NCI-H748 (cell line): ENCODE data around the gene UNC5C.

Experiments used
- DNase-seq: peaks from one replicate; lab custom pipeline; 2025; ENCODE audit not compliant: unreplicated experiment; lab: John Stamatoyannopoulos, UW

The UNC5C gene

DNA sequence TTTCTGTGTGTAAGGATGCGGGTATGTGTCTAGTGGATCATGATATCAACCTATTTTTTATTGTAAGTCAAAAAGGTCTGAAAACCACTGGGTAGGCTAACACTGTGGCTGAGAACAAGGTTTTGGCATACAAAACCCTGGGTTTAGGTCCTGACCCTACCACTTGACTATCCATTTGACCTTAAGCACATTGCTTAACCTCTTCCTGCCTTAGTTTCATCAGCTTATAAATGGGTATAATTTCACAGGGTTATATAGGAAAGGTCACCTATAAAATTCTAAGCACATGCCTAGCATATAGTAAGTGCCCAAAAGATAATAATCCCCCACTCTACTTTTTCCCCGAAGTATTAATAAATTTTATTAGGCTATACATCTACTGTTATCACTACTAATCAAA, 263.0 kb downstream of the UNC5C start:
- no peak for DNase-seq

DNA sequence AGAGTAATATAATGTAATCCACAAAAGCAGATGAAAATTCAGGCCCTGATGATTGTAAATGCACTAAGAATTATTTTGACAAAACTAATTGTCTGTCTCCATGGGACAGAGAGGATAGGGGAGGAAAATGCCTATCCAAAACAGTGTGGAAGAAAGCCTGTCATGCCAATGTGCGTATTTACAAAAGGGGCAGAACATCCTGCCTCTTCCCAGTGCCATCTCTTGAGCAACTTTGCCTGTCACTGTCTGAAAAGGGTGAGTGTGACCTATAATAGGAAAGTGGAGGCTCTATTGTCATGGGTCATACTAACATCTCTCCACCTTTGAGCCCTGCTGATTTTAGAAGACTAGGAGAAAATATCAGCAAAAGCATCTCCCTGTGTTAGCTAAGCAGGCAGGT, 264.1 kb downstream of the UNC5C start:
- peak; percentile 3 for DNase-seq

DNA sequence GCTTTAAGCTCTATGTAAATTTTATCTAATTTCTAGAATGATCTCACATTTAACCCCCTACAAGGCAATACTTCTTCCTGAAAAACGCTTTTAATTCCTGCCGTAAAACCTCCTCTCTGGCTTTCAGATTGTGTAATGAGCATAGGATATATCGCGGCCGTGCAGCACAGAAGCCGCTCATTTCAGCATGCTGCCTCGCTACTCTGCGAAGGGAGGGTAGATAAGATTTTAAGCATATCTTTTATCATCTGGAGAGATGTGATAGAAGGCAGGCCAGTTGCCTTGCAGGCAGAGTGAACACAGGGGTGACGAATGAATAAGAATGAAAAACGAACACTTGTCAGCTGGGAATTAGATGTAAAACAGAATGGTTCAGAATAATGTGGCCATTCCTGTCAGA, 265.5 kb downstream of the UNC5C start:
- DNase-seq: no peak

DNA sequence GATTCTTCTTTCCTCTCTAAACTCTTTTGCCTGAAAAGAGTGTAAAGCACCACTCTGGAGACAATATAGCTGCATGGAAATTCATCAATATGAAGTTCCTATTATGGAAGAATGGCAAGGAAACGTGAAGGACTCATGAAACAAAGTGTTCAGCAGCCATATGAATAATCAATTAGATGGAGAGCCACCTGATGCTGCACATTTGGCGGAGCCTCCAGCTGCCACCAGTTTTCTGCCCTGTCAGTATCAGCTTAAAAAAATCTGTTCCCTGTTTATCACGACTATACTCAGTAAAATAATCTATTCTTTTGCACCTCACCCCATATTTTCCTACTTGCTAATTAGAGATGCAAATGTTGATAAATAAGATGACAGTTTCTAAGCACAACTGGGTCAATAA, 276.0 kb downstream of the UNC5C start:
- DNase-seq: no peak

DNA sequence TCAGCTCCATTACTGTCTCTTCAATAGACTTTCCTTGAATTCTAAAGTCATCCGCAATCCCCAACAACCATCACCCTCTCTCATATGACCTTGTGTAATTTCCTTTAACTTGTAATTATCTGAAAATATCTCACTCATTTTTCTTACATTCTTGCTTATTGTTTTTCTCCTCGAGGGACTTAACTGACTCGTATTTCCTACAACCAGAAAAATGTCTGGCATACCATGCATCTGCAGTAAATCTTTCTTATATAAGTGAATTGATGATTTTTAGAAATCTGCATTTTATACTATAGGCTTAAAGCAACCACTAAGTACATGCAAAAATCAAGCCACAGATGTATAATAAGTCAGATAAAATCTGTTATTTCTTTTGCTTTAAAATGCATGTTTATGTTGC, 276.7 kb downstream of the UNC5C start:
- no peak for DNase-seq

DNA sequence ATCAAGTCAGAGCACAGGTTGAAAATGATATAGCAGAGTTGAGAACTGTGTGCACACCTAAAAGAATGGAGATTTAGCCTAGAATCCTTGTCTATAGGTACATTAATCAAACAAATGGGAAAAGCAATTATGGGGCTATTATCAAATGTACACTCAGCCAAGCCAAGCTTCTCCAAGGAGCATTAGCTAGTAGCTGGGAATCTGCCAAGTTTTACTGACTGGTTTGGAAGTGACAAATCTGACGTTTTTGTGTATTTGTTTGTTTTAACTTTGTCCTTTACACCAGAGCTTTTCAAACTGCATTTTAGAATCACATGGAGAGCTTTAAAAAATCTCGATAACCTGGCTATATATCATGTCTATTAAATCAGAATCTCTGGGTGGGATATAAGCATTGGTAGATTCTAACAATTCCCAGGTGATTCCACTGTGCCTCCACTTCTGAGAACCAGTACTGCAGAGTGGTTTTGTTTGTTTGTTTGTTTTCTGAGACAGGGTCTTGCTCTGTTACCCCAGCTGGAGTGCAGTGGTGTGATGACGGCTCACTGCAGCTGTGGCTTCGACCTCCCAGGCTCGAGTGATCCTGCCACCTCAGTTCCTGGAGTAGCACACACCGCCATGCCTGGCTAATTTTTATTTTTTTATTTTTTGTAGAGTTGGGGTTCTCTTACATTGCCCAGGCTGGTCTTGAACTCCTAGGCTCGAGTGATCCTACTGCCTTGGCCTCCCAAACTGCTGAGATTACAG, 279.8 kb downstream of the UNC5C start:
- peak; percentile 78 for DNase-seq

DNA sequence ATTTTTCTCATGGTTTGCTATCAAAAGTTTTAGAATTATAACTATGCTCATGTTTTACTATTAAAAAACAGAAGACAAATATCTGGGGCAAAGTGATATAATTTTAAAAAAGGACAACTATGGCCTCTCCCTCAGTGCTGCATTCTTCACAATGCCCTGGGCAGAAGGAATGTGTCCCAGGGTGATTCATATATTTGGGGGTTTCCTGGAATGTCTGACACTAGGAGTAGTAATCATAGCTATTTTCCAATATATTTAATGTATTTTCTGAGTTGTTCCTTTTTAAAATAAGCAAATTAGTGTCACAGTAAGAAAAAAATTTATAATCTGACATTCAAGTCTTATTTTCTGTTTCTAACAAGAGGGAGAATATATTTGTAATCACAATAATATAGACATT, 281.7 kb downstream of the UNC5C start:
- DNase-seq: no peak

DNA sequence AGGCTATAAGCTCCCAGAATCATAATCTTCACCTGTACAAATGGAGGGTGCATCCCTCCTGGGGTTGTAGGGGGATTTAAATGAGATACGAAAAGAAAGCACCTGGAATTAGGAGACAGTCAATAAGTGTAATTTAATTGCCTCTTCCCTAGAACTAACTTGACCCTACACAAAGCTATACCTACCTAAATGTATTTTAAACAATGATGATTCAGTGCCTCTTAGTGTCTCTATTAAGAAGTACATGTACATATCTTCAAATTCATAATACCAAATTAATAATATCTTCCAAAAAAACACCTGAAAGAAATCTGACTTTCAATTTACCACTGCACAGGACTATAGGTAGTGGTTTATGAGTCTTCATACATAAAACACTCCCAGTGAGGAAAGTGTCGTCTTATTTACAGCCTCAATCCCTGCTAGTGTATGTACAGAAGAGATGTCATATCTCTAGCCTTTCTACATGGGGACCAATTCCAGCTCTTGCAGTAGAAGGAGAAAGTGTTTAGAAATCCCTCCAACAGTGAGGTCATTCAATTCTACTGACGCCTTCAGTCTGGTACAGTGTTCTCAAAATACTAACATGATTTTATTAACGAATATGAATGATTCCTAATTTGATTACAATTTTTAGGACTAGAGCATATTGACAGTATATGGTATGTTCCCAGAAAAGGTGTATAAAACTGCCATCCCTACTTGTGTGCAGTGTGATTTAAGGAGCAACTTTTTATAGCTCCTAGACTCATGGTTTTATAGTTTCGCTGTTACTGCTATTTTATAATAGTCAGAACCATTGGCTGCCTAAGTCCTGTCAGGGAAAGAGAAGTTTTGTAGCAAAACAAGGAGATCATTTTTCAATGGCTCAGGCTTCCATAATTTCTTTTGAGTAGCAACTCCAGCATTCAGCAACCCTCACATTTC, 282.7 kb downstream of the UNC5C start:
- no peak for DNase-seq

DNA sequence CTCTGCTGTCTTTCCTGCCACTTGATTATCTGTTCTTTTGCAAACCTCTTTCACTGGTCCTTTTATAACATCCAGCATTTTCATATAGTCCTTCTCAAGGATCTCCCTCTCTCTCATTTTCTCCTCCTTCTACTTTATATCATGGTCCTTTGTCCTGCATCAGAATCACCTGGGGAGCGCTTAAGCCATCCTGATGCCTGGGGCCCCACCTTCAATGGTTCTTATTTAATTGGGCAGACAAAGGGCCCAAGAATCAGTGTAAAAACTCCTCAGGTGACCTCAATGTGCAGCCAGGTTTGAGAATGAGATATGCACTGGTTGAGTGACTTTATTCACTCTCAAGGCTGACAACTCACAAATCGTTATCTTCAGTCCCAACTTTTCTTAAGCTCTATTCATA, 283.9 kb downstream of the UNC5C start:
- DNase-seq: no peak

DNA sequence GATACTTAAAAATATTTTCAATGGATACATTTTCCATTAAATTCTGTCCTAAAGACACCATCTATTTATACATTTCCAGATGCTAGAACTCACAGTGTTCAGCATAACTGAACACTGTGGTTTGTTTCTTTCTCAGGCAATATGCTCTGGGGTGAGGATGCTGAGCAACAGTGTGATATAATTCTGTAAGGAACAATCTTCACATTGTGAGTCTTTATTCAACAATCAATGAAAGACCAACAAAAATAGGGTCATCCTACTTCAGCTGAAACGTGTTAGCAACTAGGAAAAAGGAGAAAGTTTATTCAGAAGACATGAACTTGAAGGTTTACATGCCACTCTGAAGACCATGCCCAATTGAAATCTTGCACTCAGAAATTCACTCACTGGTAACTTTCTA, 284.8 kb downstream of the UNC5C start:
- DNase-seq: no peak

DNA sequence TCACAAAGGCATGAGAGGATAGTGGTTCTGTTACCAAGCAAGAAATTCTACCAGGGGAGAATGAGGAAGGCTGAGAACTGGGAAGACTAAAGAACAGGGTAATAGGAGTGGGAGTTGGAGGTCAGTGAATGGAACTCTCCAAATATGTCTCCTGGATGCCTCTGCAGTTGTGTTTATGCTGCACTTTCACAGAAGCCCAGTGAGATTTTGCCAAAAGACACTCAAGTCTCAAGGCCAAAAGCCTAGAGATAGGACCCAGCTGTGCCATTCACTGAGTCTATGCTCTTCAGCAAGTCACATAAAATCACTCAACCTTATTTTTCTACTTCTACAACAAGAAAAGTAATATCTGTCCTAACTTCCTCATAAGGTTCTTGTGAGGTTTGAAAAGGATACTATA, 285.4 kb downstream of the UNC5C start:
- no peak for DNase-seq

DNA sequence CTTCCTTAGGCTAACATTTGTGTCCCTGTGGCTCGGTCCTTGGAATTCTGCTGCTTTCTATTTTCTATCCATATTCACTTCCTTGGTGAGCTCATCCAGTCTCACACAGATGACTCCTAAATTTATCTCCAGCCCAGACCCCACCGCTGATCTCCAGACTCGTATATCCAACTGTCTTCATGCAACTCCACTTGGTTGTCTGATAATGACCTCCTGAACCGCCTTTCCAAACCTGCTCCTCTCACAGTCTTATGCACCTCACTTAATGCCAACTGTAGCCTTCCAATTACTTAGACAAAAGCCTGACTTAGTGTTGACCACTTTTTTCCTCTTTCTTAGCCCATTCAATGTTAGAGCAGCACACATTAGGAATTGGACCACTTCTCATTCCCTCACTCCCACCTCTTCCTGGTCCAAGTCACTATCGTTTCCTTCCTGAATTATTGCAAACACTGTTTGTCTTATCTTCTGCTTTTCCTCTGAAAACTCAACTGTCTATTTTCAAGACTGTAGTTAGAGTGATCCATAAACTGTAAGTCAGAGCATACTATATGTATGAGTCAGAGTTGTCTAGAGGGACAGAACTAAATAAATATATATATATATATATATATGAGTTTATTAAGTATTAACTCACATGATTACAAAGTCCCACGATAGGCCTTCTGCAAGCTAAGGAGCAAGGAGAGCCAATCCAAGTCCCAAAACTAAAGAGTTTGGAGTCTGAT, 292.5 kb downstream of the UNC5C start:
- no peak for DNase-seq

DNA sequence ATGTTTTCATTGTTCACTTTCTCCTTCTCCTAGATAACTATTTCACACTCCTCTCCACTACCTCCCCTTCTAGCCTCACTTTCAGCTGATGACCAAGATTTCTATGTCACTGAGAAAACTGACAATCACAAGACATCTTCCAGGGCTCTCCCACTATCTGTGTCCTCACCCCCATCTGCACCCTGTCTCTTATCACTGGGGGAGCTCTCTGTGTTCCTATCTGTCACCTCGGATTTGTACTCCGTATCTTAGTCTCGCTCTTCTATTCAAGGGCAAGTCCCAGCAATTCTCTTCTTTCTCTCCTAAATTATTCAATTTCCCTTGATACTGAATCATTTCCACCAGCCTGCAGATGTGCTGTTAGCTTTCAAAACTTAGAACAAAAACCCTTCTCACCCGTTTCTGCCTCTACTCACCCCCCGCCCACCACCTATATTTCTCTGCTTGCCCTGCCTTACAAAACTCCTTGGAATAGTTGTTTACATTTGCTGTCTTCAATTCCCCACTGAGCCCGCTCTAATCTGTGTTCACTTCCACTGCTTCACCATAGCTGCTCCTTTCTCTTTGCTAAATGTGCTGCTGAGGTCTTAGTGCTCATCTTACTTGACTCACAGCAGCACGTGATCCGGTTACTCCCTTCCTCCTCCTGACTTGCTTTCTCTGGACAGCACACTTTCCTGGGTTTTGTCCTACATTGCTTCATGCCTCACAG, 293.2 kb downstream of the UNC5C start:
- no peak for DNase-seq

DNA sequence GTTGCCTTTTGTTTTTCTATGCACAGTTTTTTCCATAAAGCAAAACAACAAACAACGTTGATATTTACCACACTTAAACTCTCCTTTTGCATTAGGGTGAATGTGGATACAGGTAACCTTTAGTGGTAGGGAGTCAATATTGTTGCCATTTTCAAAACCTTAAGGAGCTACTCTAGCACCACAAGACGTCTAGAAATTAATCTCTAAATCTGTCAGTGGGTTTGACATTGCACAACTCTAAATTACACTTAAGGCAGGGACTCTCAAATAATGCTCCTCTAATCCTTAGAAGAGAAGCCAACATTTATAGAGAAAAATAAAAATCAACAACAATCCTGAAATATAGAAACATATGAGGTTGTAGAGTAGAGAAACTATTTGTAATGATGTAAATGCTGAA, 297.2 kb downstream of the UNC5C start:
- DNase-seq: no peak

DNA sequence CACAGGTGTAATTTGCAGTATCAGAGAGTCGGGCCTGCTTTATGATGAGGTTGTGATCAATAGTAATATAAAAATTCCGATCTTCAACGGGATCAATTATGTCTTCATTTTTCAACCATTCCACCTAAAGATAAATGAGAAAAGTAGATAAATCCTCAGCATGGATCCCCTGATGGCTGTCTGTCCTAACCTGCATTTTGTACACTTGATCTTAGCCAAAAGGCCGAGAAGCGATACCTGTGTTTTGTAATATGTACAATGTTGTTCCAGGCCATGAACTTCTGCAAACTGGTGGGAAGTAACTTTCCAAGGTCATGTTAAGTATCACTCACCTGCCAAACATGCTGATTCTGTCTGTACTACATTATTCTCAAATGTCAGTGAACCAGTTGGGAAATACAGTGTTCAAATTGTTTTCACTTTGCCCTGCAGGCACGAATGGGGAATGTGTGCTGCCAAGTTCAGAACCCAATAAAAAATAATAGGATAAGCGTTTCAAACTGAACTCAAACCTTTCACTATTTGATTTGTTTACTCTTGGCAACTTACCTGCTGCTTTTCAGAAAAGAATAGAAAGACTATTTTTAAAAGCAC, 298.1 kb downstream of the UNC5C start:
- DNase-seq: peak; percentile 45

DNA sequence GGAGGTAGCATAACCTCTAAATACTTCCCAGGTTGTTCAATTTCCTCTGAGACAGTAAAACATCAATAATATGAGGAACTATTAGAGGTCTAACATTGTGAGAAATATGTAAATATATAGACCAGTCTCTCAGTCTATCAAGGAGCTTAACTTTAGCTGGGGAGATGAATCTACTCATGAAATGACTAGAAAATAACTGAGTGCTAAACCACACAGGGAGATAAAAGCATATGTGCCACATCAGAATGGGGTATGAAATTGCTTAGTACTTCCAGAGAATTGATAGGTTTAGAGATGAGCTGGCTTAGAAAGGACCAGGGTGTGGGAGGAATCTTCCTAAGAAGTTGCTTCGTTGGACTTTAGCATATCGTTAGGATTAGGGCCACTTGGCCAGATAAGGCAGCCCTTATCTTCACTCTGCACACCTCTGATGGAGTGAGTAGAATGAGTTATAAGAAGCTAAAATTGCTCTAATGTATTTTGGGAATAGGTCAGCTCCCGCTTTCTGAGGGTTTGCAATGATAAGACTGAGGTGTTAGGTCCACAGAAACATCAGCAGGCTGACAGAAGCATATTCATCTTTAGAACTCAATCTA, 299.2 kb downstream of the UNC5C start:
- no peak for DNase-seq

DNA sequence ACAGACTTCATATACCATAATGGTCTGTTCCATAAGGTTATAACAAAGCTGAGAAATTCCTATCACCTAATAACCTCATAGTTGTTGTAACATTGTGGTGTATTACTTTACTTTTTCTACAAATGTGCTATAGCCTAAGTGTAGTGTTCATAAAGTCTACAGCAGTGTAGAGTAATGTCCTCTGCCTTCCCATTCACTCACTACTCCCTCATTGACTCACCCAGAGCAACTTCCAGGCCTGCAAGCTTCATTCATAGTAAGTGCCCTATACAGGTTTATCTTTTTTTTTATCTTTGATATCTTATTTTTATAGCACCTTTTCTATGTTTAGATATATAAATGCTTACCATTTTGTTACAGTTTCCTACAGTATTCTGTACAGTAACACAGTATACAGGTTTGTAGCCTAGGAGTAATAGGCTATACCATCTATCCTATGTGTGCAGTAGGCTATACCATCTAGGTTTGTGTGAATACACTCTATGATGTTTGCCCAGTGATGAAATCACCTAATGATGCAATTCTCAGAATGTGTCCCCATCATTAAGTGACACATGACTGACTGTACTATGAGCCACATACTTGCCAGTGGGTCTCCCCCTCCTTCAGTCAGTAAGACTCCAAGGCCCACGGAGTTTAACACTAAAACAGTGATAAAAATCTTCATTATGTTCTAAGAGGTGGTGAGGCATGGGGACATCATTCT, 299.9 kb downstream of the UNC5C start:
- no peak for DNase-seq

DNA sequence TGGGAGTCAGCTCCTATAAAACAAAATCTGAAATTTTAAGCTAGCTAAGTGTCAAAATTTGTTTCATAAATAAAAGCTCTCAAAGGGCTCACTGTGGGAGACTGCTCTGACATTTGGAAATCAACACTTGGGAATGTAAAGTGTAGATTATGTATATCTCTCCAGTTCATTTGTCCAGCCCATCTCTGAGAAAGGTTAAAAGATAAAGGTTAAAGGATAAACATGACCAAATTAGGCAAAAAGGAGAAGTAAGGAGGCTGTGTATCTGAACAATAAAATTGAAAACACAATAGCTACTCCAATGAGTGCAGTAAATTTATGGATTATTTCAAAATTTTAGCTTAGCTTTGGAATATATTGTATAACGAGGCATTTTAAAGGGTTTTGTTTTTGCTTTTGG, 304.9 kb downstream of the UNC5C start:
- DNase-seq: no peak

DNA sequence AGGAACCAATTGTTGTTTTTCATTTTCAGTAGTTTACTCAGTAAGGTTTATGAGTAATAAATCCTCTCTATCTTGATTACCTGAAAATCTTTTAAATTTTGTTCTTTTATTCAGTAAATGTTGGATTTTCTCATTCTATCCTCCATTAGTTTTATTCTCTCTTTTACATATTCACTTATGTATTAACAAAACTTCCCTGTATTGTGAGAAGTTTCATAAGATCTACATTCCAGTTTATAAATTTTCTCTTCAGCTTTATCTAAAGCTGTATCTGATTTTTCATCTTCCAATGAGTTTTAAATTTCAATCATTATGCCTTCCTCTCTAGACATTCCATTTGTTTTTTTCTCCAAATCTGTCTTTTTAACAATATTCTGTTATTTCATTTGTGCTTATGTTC, 310.2 kb downstream of the UNC5C start:
- no peak for DNase-seq
